OCI-LY3 (cell line): ENCODE data around the gene TULP1.

Experiments used
- CTCF ChIP-seq: fragments of 200-600, 300-600 bp; sonication (generic); IDR thresholded peaks from 2 replicates; pipeline ENCODE4 v1.5.1; 2014; ENCODE audit warnings: antibody characterized with exemption, low read length, low read depth
- EZH2phosphoT487 ChIP-seq: fragments of 200-600 bp; shearing (Covaris generic); IDR thresholded peaks from 2 replicates; pipeline ENCODE4 v1.6.1; 2018; ENCODE audit warnings: antibody characterized with exemption, mixed run types, low read depth

DNA sequence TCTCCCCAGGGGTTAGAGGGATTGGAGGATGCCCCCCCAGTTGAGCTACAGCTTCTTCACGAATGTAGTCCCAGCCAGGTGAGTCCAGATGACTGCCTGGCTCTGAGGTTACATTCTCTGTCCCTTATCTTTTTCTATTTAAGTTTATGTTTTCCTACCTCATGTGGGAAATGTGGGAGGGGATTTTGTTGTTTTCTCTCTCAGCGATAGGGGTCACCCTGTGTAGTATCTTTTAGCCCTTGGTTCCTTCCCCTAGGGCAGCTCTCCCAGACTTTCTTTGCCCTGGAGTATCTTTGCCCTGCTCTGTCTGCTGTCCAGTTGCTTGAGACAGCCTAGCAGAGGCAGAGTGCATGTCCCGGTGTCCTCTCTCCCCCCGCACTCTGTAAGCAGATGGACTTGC, 54.8 kb downstream of the TULP1 start:
- TF ChIP-seq EZH2phosphoT487 (no peak), CTCF (no peak)
